ENCODE results near the gene SLC24A3.

- TF ChIP-seq, protein P1, sequence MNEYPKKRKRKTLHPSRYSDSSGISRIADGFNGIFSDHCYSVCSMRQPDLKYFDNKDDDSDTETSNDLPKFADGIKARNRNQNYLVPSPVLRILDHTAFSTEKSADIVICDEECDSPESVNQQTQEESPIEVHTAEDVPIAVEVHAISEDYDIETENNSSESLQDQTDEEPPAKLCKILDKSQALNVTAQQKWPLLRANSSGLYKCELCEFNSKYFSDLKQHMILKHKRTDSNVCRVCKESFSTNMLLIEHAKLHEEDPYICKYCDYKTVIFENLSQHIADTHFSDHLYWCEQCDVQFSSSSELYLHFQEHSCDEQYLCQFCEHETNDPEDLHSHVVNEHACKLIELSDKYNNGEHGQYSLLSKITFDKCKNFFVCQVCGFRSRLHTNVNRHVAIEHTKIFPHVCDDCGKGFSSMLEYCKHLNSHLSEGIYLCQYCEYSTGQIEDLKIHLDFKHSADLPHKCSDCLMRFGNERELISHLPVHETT (tag by site-specific recombination; IDR thresholded peaks at IDR 0.05) = no peak
- TF ChIP-seq ZNF561 (tag by site-specific recombination; IDR thresholded peaks at IDR 0.05; ENCODE audit: borderline replicate concordance) = no peak
- TF ChIP-seq ZBTB44 (tag by site-specific recombination; IDR thresholded peaks at IDR 0.05) = no peak
- no peak for TF ChIP-seq ZNF274 (IDR thresholded peaks at IDR 0.05; ENCODE audit: low read length)
- TF ChIP-seq ZNF274 (tag by site-specific recombination; IDR thresholded peaks at IDR 0.05; ENCODE audit: borderline replicate concordance) = no peak
- no peak for TF ChIP-seq ZSCAN23 (tag by site-specific recombination; IDR thresholded peaks at IDR 0.05)
- TF ChIP-seq, protein P2, sequence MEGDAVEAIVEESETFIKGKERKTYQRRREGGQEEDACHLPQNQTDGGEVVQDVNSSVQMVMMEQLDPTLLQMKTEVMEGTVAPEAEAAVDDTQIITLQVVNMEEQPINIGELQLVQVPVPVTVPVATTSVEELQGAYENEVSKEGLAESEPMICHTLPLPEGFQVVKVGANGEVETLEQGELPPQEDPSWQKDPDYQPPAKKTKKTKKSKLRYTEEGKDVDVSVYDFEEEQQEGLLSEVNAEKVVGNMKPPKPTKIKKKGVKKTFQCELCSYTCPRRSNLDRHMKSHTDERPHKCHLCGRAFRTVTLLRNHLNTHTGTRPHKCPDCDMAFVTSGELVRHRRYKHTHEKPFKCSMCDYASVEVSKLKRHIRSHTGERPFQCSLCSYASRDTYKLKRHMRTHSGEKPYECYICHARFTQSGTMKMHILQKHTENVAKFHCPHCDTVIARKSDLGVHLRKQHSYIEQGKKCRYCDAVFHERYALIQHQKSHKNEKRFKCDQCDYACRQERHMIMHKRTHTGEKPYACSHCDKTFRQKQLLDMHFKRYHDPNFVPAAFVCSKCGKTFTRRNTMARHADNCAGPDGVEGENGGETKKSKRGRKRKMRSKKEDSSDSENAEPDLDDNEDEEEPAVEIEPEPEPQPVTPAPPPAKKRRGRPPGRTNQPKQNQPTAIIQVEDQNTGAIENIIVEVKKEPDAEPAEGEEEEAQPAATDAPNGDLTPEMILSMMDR (tag by site-specific recombination; IDR thresholded peaks at IDR 0.05) = no peak
- TF ChIP-seq, protein P3, sequence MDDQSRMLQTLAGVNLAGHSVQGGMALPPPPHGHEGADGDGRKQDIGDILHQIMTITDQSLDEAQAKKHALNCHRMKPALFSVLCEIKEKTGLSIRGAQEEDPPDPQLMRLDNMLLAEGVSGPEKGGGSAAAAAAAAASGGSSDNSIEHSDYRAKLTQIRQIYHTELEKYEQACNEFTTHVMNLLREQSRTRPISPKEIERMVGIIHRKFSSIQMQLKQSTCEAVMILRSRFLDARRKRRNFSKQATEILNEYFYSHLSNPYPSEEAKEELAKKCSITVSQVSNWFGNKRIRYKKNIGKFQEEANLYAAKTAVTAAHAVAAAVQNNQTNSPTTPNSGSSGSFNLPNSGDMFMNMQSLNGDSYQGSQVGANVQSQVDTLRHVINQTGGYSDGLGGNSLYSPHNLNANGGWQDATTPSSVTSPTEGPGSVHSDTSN (CRISPR knock-in tag; IDR thresholded peaks at IDR 0.05) = no peak
- no peak for TF ChIP-seq ZNF658 (tag by site-specific recombination; IDR thresholded peaks at IDR 0.05)
- TF ChIP-seq ZNF610 (tag by site-specific recombination; IDR thresholded peaks at IDR 0.05; ENCODE audit: borderline replicate concordance) = no peak
- no peak for TF ChIP-seq ZIC2 (tag by site-specific recombination; IDR thresholded peaks at IDR 0.05)
- TF ChIP-seq GLI2 (tag by site-specific recombination; IDR thresholded peaks at IDR 0.05; ENCODE audit: borderline replicate concordance, low read depth) = no peak
- no peak for TF ChIP-seq ZNF560 (tag by site-specific recombination; IDR thresholded peaks at IDR 0.05; ENCODE audit: borderline replicate concordance)
Observed at GRCh38 chr20:19671374-19671773, 458.9 kb downstream of the SLC24A3 start.
